DND-41 (cell line): ENCODE data around the gene FTH1.
"Not testable (repeated sequence)": the region's sequence is repeated elsewhere in the genome, so short reads cannot be mapped to it uniquely, and the experiment has no call there.

Source experiments
- ATAC-seq: fragments of 200-7000 bp; cut with Tn5 transposase; 3 replicates; pipeline ENCODE4 v1.9.1; 2021; ENCODE audit warnings: low read depth; ENCODE audit not compliant: insufficient read depth
- DNase-seq: peaks from one replicate; pipeline ENCODE4 v3.0.0-alpha.2; 2020
- H2AFZ ChIP-seq: 2 replicates; pipeline ENCODE4 v1.6.0; 2012; ENCODE audit warnings: low read depth, low read length
- H3K27ac ChIP-seq: 2 replicates; pipeline ENCODE4 v1.5.1; 2012; ENCODE audit warnings: low read length, inconsistent platforms
- H3K27me3 ChIP-seq: fragments of 200-600 bp; sonication (generic); 2 replicates; pipeline ENCODE4 v1.6.0; 2012; ENCODE audit warnings: low read length, mild to moderate bottlenecking, inconsistent platforms; ENCODE audit not compliant: insufficient read depth, poor library complexity
- H3K36me3 ChIP-seq: 2 replicates; pipeline ENCODE4 v1.5.1; 2012; ENCODE audit warnings: low read length, inconsistent platforms; ENCODE audit not compliant: insufficient read depth
- H3K4me1 ChIP-seq: 2 replicates; pipeline ENCODE4 v1.5.1; 2012; ENCODE audit warnings: mild to moderate bottlenecking, low read length; ENCODE audit not compliant: insufficient read depth
- H3K4me2 ChIP-seq: 2 replicates; pipeline ENCODE4 v1.6.0; 2012; ENCODE audit warnings: mild to moderate bottlenecking, moderate library complexity, low read length, inconsistent platforms; ENCODE audit not compliant: insufficient read depth
- H3K4me3 ChIP-seq, 2 experiments: fragments of 200-600 bp in 1 of 2; shearing (Covaris generic) in 1 of 2; 2 replicates each; pipeline ENCODE4 v1.5.1; 2012 to 2016; ENCODE audit warnings: inconsistent platforms in 2 of 2, low read length in 2 of 2, mild to moderate bottlenecking in 2 of 2, low read depth in 1 of 2, moderate library complexity in 1 of 2
- H3K79me2 ChIP-seq: 2 replicates; pipeline ENCODE4 v1.6.0; 2012; ENCODE audit warnings: low read length, inconsistent platforms; ENCODE audit not compliant: insufficient read depth
- H3K9ac ChIP-seq: 2 replicates; pipeline ENCODE4 v1.6.0; 2012; ENCODE audit warnings: low read depth, mild to moderate bottlenecking, inconsistent platforms, low read length, moderate library complexity
- H3K9me3 ChIP-seq: 2 replicates; pipeline ENCODE4 v1.5.1; 2012; ENCODE audit warnings: low read length, moderate library complexity, mild to moderate bottlenecking, inconsistent platforms; ENCODE audit not compliant: insufficient read depth, severe bottlenecking
- H4K20me1 ChIP-seq: 2 replicates; pipeline ENCODE4 v1.6.0; 2012; ENCODE audit warnings: low read length; ENCODE audit not compliant: insufficient read depth
- EZH2 ChIP-seq: IDR thresholded peaks from 3 replicates; pipeline ENCODE4 v1.6.1; 2012; ENCODE audit warnings: borderline replicate concordance, low read depth, mild to moderate bottlenecking, moderate library complexity, low read length, inconsistent platforms; ENCODE audit not compliant: severe bottlenecking
- TF ChIP-seq, protein P1 (sequence below): IDR thresholded peaks from 2 replicates; pipeline ENCODE4 v1.5.1; 2012; ENCODE audit warnings: borderline replicate concordance, low read length, moderate library complexity, mild to moderate bottlenecking; ENCODE audit not compliant: poor library complexity, severe bottlenecking; ENCODE audit errors: extremely low read depth

The FTH1 gene

DNA sequence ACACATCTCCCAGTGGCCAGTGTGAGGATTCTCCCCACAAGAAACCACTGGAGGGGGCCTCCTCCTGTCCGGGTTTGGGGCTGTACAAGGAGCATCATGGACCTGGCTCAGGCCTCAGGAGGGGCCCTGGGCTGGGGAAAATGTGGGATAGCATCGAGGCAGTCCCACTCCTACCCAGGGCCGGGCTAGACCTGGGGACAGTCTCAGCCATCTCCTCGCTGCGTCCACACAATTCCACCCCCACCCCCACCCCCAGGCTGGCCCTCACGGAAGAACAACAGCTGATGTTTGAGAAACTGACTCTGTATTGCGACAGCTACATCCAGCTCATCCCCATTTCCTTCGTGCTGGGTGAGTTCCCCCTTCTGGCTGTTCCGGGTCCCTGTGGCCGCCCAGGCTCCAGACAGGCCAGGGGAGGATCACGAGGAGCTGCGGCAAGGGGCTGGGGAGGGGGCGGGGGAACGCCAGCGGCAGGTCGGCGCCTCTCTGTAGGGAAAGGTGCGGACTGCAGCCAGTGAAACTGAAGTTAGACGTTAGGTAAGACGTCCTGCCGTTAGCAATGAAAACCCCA, 12.5 kb downstream of the FTH1 start:
- H3K9me3 ChIP-seq = no peaks in the 10 kb centered on the region
- no peaks in the 10 kb centered on the region for H3K27me3 ChIP-seq
- no peak overlapping the region for H3K9ac ChIP-seq
- H3K4me1 ChIP-seq = peaks cover 5% of the 10 kb centered on the region; the same call in 1 of the 2 replicates
- no peak for ATAC-seq
- no peak overlapping the region for H3K27ac ChIP-seq
- no peak overlapping the region for H3K4me3 ChIP-seq
- H3K36me3 ChIP-seq = no peaks in the 10 kb centered on the region
- no peak for TF ChIP-seq EZH2
- TF ChIP-seq, protein P1, sequence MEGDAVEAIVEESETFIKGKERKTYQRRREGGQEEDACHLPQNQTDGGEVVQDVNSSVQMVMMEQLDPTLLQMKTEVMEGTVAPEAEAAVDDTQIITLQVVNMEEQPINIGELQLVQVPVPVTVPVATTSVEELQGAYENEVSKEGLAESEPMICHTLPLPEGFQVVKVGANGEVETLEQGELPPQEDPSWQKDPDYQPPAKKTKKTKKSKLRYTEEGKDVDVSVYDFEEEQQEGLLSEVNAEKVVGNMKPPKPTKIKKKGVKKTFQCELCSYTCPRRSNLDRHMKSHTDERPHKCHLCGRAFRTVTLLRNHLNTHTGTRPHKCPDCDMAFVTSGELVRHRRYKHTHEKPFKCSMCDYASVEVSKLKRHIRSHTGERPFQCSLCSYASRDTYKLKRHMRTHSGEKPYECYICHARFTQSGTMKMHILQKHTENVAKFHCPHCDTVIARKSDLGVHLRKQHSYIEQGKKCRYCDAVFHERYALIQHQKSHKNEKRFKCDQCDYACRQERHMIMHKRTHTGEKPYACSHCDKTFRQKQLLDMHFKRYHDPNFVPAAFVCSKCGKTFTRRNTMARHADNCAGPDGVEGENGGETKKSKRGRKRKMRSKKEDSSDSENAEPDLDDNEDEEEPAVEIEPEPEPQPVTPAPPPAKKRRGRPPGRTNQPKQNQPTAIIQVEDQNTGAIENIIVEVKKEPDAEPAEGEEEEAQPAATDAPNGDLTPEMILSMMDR = no peak
- no peak overlapping the region for H2AFZ ChIP-seq
- H4K20me1 ChIP-seq = no peaks in the 10 kb centered on the region
- no peak overlapping the region for H3K4me2 ChIP-seq
- DNase-seq = no peak
- no peaks in the 10 kb centered on the region for H3K79me2 ChIP-seq

DNA sequence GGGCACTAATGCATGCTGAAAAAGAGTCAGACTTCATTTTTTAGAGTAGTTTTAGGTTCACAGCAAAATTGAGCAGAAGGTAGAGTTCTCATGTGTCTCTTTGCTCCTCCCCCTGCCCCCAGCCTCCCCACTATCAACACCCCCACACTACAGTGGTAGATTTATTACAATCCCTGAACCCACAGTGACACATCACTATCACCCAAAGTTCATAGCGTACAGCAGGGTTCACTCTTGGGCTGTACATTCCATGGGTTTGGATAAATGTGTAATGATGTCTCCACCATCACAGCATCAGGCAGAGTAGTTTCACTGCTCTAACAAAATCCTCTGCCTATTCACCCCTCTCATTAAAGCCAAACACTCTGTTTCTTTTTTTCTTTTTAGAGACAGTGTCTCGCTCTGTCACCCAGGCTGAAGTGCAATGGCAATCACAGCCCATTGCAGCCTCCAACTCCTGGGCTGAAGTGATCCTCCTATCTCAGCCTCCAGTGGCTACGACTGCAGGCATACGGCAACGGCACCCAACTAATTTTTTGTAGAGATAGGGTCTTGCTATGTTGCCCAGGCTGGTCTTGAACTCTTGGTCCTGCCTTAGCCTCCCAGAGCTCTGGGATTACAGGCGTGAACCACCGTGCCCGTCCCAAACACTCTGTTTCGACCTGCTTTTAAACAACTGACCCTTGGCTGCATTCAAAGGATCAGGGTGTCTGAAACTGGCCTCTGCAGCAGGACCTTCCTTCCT, 13.2 kb downstream of the FTH1 start:
- no peaks in the 10 kb centered on the region for H4K20me1 ChIP-seq
- H3K4me3 ChIP-seq = no peak overlapping the region
- H2AFZ ChIP-seq = no peak overlapping the region
- H3K79me2 ChIP-seq = no peaks in the 10 kb centered on the region
- H3K36me3 ChIP-seq = no peaks in the 10 kb centered on the region
- H3K9me3 ChIP-seq = no peaks in the 10 kb centered on the region
- no peak overlapping the region for H3K9ac ChIP-seq
- peaks cover 8% of the 10 kb centered on the region; the same call in 1 of the 2 replicates for H3K4me1 ChIP-seq
- ATAC-seq (no peak), DNase-seq (no peak)
- H3K27me3 ChIP-seq = no peaks in the 10 kb centered on the region
- no peak overlapping the region for H3K4me2 ChIP-seq
- no peak overlapping the region for H3K27ac ChIP-seq
- TF ChIP-seq, protein P1 = no peak
- TF ChIP-seq EZH2 = no peak

DNA sequence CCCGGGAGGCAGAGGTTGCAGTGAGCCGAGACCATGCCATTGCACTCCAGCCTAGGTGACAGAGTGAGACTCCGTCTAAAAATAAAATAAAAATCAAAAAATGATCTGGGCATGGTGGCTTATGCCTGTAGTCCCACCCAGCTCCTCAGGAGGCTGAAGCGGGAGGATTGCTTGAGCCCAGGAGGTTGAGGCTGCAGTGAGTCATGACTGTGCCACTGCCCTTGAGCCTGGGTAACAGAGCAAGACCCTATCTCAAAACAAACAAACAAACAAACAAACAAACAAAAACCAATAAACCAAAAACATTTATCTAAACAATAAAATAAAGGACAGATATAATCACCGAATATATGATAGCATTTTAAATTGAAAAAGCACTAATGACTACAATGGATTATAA, 13.8 kb downstream of the FTH1 start:
- not testable (repeated sequence) for ATAC-seq, DNase-seq, H3K27me3 ChIP-seq, H3K9me3 ChIP-seq, H3K4me3 ChIP-seq, H3K9ac ChIP-seq, H4K20me1 ChIP-seq, H3K36me3 ChIP-seq, H3K27ac ChIP-seq, H3K79me2 ChIP-seq, H3K4me1 ChIP-seq, H3K4me2 ChIP-seq, H2AFZ ChIP-seq

DNA sequence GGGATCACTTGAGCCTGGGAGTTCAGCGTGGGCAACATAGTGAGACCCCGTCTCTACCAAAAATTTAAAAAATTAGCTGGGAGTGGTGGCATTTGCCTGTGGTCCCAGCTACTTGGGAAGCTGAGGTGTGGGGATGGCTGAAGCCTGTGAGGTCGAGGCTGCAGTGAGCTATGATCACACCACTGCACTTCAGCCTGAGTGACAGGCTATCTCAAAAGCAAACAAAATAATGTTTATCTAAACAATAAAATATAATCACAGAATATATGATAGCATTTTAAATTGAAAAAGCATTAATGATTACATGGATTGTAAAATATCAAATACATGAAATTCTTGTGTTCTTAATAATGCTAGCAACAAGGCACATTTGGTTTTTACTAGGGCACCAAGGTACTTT, 14.6 kb downstream of the FTH1 start:
- no peak overlapping the region for H3K9ac ChIP-seq
- peaks cover 8% of the 10 kb centered on the region; the same call in 1 of the 2 replicates for H3K4me1 ChIP-seq
- no peak overlapping the region for H3K27ac ChIP-seq
- no peak overlapping the region for H3K4me2 ChIP-seq
- H3K36me3 ChIP-seq = no peaks in the 10 kb centered on the region
- H3K9me3 ChIP-seq = no peaks in the 10 kb centered on the region
- H3K27me3 ChIP-seq = no peaks in the 10 kb centered on the region
- DNase-seq (no peak), ATAC-seq (no peak)
- no peak overlapping the region for H2AFZ ChIP-seq
- TF ChIP-seq, protein P1 = no peak
- TF ChIP-seq EZH2 = no peak
- no peaks in the 10 kb centered on the region for H4K20me1 ChIP-seq
- no peak overlapping the region for H3K4me3 ChIP-seq
- H3K79me2 ChIP-seq = no peaks in the 10 kb centered on the region
